ENCODE data around the gene CD93.

CD93 gene

GRCh38 chr20:23034721-23035671 lies 51.1 kb downstream of the CD93 start, which contains the start of gene SSTR4:
TSS of gene SSTR4 (plus strand) at chr20:23035312. CDS start at chr20:23035484, 172 bp downstream.
- no peak for DNase-seq

GRCh38 chr20:23033918-23034317 lies 52.2 kb downstream of the CD93 start:
- DNase-seq: no peak

- no peak for DNase-seq
Measured at GRCh38 chr20:23032750-23033078, 53.4 kb downstream of the CD93 start.

- no peak for DNase-seq
Measured at GRCh38 chr20:23032056-23032749, 53.9 kb downstream of the CD93 start.

GRCh38 chr20:23031346-23031745 lies 54.8 kb downstream of the CD93 start:
- no peak for DNase-seq

Measured in CD4-positive, alpha-beta T cell treated with Interleukin-21 for 1 hour (primary cell).